Prostate gland (tissue), 2 donors: ENCODE results near the gene SYT17. TPM values are rescaled to one million over a fixed set of nuclear protein-coding genes. Genes with fewer than 3 reads are reported as not detected.

Experiments
- DNase-seq: peaks from one replicate; pipeline ENCODE4 v3.0.0-alpha.2; 2019; ENCODE audit warnings: low spot score
- H3K27ac ChIP-seq, 2 donors: fragments of 200-600 bp; sonication (generic); 2 replicates each; pipeline ENCODE4 v1.5.1; 2017 to 2019
- H3K27me3 ChIP-seq: fragments of 200-600 bp; sonication (generic); replicated peaks from 2 replicates; pipeline ENCODE4 v1.5.1; 2019; ENCODE audit not compliant: insufficient read depth
- H3K36me3 ChIP-seq, 2 donors: fragments of 200-600 bp; sonication (generic); 1 replicate in 1 of 2; 2 replicates in 1 of 2; pipeline versions ENCODE4 v1.5.1 to v1.8.1; 2017 to 2019
- H3K4me1 ChIP-seq: fragments of 200-600 bp; sonication (generic); replicated peaks from 2 replicates; pipeline ENCODE4 v1.5.1; 2019
- H3K4me3 ChIP-seq, 2 donors: fragments of 200-600 bp; sonication (generic); 2 replicates each; pipeline ENCODE4 v1.5.1; 2017 to 2019
- H3K9me3 ChIP-seq: fragments of 200-600 bp; sonication (generic); 2 replicates; pipeline ENCODE4 v1.5.1; 2017
- CTCF ChIP-seq, 4 experiments: fragments of 200-600 bp in 2 of 4; fragments of 450-650 bp in 2 of 4; sonication (generic) in 2 of 4; IDR thresholded peaks; 1 replicate in 3 of 4; 2 replicates in 1 of 4; pipeline ENCODE4 v1.5.1; 2016 to 2019; ENCODE audit warnings: antibody characterized with exemption in 4 of 4, mild to moderate bottlenecking in 2 of 4, moderate library complexity in 2 of 4
- POLR2A ChIP-seq: fragments of 450-650 bp; IDR thresholded peaks from one replicate; pipeline ENCODE4 v1.6.1; 2016; ENCODE audit warnings: antibody characterized with exemption, mild to moderate bottlenecking
- POLR2AphosphoS5 ChIP-seq: sonication (generic); formaldehyde crosslinking; IDR thresholded peaks from one replicate; pipeline ENCODE4 v1.6.1; 2017; ENCODE audit warnings: antibody characterized with exemption
- WGBS: methylation state at CpG from one replicate; pipeline ENCODE4 v1.1.5; 2018; 5-methylcytosine and 5-hydroxymethylcytosine counted together
- intact Hi-C: fragments of 100-400 bp; cut with DNase I; formaldehyde crosslinking; loops from one replicate; pipeline ENCODE4 v1.14.2; 2022
- total RNA-seq, 2 donors: library from RNA; depleted of rRNA; stranded (reverse); fragments of >200 nt; gene quantifications; one replicate each; pipeline ENCODE4 v1.1.0, GENCODE V29; 2016

Gene SYT17
- total RNA-seq, 2 donors from 2014 or later = 24.3 to 32.4 TPM

DNA sequence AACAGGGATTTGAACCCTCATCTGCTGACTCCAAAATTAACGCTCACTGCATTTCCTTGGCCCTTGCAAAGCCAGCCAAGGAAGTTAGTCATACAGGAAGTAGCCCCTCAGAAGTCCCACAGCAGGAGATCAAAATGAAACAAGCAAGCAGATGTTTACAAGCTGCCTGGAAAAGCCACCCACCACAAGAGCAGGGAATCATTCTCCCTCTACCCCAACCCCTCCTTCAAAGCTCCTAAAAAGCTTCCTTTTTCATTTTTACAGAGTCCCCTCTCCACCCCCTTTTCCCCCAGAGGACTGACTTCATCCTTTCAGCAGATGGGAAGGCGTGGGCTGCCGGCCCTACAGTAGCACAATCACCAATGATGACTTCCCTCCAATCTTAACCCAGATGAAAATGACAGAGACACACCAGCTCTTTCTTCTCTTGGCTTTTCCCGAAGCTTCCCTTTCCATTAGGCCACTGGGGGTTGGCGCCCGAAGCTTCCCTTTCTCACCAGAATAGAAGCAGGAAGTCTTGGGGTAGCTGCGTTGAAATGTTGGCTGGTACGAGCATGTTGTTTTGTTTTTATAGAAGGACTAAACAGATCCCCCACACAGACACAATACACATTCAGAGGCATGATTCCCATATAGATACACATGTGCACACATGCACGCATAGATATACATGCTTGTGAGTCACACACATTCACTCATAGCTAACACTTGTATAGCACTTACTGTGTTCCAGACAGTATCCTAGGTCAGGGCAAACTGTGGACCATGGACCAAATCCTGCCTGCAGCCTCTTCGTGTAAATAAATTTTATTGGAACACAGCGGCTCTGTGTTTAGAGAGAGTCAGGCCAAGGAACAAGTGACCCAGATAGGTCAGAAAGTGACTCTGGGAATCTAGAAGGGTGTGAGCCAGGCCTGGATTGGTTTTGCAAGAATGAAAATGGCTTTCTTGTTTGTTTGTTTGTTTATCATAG, 36.9 kb upstream of the SYT17 start:
- no peak overlapping the region for H3K4me3 ChIP-seq
- H3K36me3 ChIP-seq = no peaks in the 10 kb centered on the region
- intact Hi-C loops = loop anchor here (10.0 kb wide), 1 partner anchor 46 kb away; no protein-coding TSS in a partner anchor
- H3K9me3 ChIP-seq = no peaks in the 10 kb centered on the region
- peak; percentile 54 for TF ChIP-seq POLR2AphosphoS5
- no peak for TF ChIP-seq POLR2A
- TF ChIP-seq CTCF (IDR thresholded peaks at IDR 0.05) = no peak
- no peaks in the 10 kb centered on the region for H3K27me3 ChIP-seq
- peak overlapping the region; percentile 23 to 69 for H3K27ac ChIP-seq
- H3K4me1 ChIP-seq = peaks cover 12% of the 10 kb centered on the region
- peak; percentile 31 for DNase-seq
- 27% methylated on average over 11 of the region's 11 CpGs for WGBS

GRCh38 chr16:19131825-19132218, 36.2 kb upstream of the SYT17 start:
- peaks cover 18% of the 10 kb centered on the region for H3K4me1 ChIP-seq
- intact Hi-C loops = loop anchor here (10.0 kb wide), 1 partner anchor 47 kb away; no protein-coding TSS in a partner anchor
- H3K9me3 ChIP-seq = no peaks in the 10 kb centered on the region
- no peaks in the 10 kb centered on the region for H3K36me3 ChIP-seq
- no peak for TF ChIP-seq POLR2A
- no peak for TF ChIP-seq POLR2AphosphoS5
- no peak for TF ChIP-seq CTCF (IDR thresholded peaks at IDR 0.05)
- H3K27ac ChIP-seq = peak overlapping the region; percentile 23 to 69
- no peak overlapping the region for H3K4me3 ChIP-seq
- DNase-seq = no peak
- no peaks in the 10 kb centered on the region for H3K27me3 ChIP-seq

DNA sequence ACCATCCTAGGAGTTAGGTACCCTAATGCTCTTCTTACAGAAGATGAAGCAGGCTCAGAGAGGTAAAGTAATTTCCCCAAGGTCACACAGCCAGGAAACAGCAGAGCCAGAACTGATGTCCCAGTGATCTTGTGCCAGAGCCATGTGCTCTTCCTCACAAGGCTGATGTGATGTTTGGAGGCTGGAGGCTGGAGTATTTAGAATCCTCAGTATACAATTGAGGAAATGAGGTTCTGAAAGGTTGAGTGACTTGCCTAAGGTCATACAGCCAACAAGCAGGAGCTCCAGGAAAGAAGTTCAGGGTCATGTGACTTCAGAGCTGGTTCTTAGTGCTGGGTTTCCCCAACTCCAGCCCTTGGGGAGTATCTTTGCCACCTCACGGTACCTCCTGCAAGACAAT, 35.8 kb upstream of the SYT17 start:
- TF ChIP-seq CTCF (IDR thresholded peaks at IDR 0.05) (no peak), POLR2AphosphoS5 (no peak), POLR2A (no peak)
- H3K4me3 ChIP-seq = no peak overlapping the region
- no peak for DNase-seq
- H3K4me1 ChIP-seq = peaks cover 21% of the 10 kb centered on the region
- H3K36me3 ChIP-seq = no peaks in the 10 kb centered on the region
- no peaks in the 10 kb centered on the region for H3K9me3 ChIP-seq
- H3K27ac ChIP-seq = peak overlapping the region; percentile 23 to 69
- intact Hi-C loops = loop anchor here (10.0 kb wide), 1 partner anchor 47 kb away; no protein-coding TSS in a partner anchor
- 85% methylated on average over 1 of the region's 1 CpG for WGBS
- no peaks in the 10 kb centered on the region for H3K27me3 ChIP-seq

GRCh38 chr16:19132898-19133297, 35.1 kb upstream of the SYT17 start:
- Histone ChIP-seq H3K4me3 (no peak overlapping the region), H3K36me3 (no peaks in the 10 kb centered on the region), H3K4me1 (peaks cover 21% of the 10 kb centered on the region), H3K27ac (peak overlapping the region; percentile 6 to 69), H3K9me3 (no peaks in the 10 kb centered on the region), H3K27me3 (no peaks in the 10 kb centered on the region)
- WGBS = 78% methylated on average over 11 of the region's 11 CpGs
- DNase-seq = no peak
- TF ChIP-seq POLR2AphosphoS5 = no peak
- no peak for TF ChIP-seq POLR2A
- TF ChIP-seq CTCF (IDR thresholded peaks at IDR 0.05) = no peak
- intact Hi-C loops = loop anchor here (10.0 kb wide), 1 partner anchor 48 kb away; no protein-coding TSS in a partner anchor
